ENCODE results near the gene CYSLTR2. TPM values are rescaled to one million over a fixed set of nuclear protein-coding genes. Genes with fewer than 3 reads are reported as not detected.

Gene CYSLTR2
- total RNA-seq, 2 experiments from 2014 or later: 0.09 TPM; not detected in 1

DNA sequence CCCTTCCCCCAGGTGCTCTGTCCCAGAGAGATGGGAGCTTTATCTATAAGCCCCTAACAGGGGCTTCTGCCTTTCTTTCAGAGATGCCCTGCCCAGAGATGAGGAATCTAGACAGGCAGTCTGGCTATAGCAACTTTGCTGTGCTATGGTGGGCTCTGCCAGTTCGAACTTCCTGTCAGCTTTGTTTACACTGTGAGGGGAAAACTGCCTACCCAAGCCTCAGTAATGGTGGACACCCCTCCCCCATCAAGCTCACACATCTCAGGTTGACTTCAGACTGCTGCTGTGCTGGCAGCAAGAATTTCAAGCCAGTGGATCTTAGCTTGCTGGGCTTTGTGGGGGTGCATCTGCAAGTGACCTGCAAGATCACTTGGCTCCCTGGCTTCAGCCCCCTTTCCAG, 21.5 kb downstream of the CYSLTR2 start:
- H3K4me3 ChIP-seq (ENCODE audit: low read depth, low read length, poor library complexity, severe bottlenecking): no peak overlapping the region
- H3K27ac ChIP-seq (ENCODE audit: low read depth, low read length, poor library complexity, severe bottlenecking): no peak overlapping the region
- no peaks in the 10 kb centered on the region for H3K79me2 ChIP-seq (ENCODE audit: insufficient read depth, low read depth, low read length)
- no peaks in the 10 kb centered on the region for H3K36me3 ChIP-seq (ENCODE audit: insufficient read depth, low read length)
- no peaks in the 10 kb centered on the region for H3K9me3 ChIP-seq (ENCODE audit: low read length)
- no peak for DNase-seq (ENCODE audit: low spot score)
- H4K20me1 ChIP-seq (ENCODE audit: insufficient read depth, low read length): no peaks in the 10 kb centered on the region
- CTCF ChIA-PET (ENCODE audit: unreplicated experiment): no interaction called here
- no peak overlapping the region for H3K4me2 ChIP-seq (ENCODE audit: low read length)
- intact Hi-C loops (cut with micrococcal nuclease; ENCODE audit: unreplicated experiment): no loop called here
- TF ChIP-seq EZH2phosphoT487 (IDR thresholded peaks at IDR 0.05; ENCODE audit: borderline replicate concordance, low read depth, low read length): no peak
- TF ChIP-seq, protein P1, sequence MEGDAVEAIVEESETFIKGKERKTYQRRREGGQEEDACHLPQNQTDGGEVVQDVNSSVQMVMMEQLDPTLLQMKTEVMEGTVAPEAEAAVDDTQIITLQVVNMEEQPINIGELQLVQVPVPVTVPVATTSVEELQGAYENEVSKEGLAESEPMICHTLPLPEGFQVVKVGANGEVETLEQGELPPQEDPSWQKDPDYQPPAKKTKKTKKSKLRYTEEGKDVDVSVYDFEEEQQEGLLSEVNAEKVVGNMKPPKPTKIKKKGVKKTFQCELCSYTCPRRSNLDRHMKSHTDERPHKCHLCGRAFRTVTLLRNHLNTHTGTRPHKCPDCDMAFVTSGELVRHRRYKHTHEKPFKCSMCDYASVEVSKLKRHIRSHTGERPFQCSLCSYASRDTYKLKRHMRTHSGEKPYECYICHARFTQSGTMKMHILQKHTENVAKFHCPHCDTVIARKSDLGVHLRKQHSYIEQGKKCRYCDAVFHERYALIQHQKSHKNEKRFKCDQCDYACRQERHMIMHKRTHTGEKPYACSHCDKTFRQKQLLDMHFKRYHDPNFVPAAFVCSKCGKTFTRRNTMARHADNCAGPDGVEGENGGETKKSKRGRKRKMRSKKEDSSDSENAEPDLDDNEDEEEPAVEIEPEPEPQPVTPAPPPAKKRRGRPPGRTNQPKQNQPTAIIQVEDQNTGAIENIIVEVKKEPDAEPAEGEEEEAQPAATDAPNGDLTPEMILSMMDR (conservative IDR thresholded peaks at IDR 0.05; ENCODE audit: low read length): no peak
- no peaks in the 10 kb centered on the region for H3K9me2 ChIP-seq (ENCODE audit: insufficient read depth, low read length)
- no TSS peak for BruUV-seq (replicated peaks)
- POLR2A ChIA-PET: interaction anchor here (0.6 kb wide), 1 partner anchor 490 kb away, joined by 5 read pairs; no protein-coding TSS in a partner anchor
- H2AFZ ChIP-seq (ENCODE audit: low read length): no peak overlapping the region
- H3K4me1 ChIP-seq (ENCODE audit: insufficient read depth, low read length, poor library complexity, severe bottlenecking): no peaks in the 10 kb centered on the region

DNA sequence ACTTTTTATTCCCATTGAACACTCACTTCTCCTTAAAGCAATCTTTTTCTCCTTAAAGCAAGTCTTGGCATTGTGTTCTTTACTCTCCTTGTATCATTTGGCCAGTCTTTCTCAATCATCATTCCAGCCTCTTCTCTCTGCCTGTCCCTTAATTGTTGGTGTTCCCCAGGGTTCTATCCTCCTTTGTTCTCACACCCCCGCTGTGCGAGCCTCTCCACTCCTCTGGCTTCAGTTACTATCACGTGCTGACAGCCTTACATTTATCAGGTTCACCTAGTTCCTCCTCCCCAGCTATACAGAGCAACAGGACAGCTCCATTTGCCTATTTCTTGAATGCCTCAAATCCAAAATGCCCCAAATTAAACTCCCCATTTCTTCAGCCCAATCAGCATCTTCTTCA, 24.6 kb downstream of the CYSLTR2 start:
- TF ChIP-seq, protein P1 (conservative IDR thresholded peaks at IDR 0.05; ENCODE audit: low read length): no peak
- no peak for TF ChIP-seq EZH2phosphoT487 (IDR thresholded peaks at IDR 0.05; ENCODE audit: borderline replicate concordance, low read depth, low read length)
- no peaks in the 10 kb centered on the region for H3K36me3 ChIP-seq (ENCODE audit: insufficient read depth, low read length)
- H3K4me2 ChIP-seq (ENCODE audit: low read length): no peak overlapping the region
- H3K4me1 ChIP-seq (ENCODE audit: insufficient read depth, low read length, poor library complexity, severe bottlenecking): no peaks in the 10 kb centered on the region
- DNase-seq (ENCODE audit: low spot score): no peak
- no TSS peak for BruUV-seq (replicated peaks)
- ChIA-PET CTCF (ENCODE audit: unreplicated experiment) (no interaction called here), POLR2A (no interaction called here)
- H4K20me1 ChIP-seq (ENCODE audit: insufficient read depth, low read length): no peaks in the 10 kb centered on the region
- no peaks in the 10 kb centered on the region for H3K9me3 ChIP-seq (ENCODE audit: low read length)
- no peaks in the 10 kb centered on the region for H3K79me2 ChIP-seq (ENCODE audit: insufficient read depth, low read depth, low read length)
- H3K4me3 ChIP-seq (ENCODE audit: low read depth, low read length, poor library complexity, severe bottlenecking): no peak overlapping the region
- H2AFZ ChIP-seq (ENCODE audit: low read length): no peak overlapping the region
- intact Hi-C loops (cut with micrococcal nuclease; ENCODE audit: unreplicated experiment): no loop called here
- H3K27ac ChIP-seq (ENCODE audit: low read depth, low read length, poor library complexity, severe bottlenecking): no peak overlapping the region
- H3K9me2 ChIP-seq (ENCODE audit: insufficient read depth, low read length): no peaks in the 10 kb centered on the region

DNA sequence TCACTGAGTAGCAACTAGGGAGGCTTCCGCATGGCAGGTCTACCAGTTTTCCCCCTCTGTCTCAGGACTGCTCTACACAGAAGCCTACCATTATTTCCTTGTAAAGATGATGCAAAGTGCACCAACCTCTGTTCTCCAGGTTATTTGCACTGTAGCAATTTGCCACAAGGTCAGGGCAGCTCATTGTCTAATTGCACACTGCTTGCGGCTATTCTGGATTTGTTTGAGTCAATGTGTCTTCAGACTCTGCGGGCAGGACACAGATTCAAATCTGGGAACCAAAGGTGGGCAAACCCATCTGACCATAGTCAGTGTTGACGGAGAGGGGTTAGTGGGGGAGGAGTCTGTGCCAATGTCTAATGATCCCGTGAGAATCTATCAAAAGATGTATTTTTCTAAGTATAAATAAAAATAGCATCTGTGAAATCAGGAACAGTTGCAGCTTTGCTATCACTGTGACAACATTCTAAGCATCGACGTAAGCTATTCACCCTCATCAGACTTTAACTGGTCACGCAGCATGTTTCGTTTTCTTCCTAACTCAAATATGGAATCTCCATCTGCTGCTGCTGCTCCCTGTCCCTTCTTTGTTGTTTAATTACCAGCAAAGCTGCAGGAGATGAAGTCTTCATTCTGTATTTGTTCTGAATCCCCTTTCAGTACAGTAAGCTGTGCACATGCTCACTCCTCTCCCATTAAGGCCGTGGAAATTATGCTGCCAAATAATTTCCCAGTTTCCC, 26.4 kb downstream of the CYSLTR2 start:
- Histone ChIP-seq H3K27ac (ENCODE audit: low read depth, low read length, poor library complexity, severe bottlenecking) (no peak overlapping the region), H3K9me3 (ENCODE audit: low read length) (no peaks in the 10 kb centered on the region), H3K9me2 (ENCODE audit: insufficient read depth, low read length) (no peaks in the 10 kb centered on the region), H3K36me3 (ENCODE audit: insufficient read depth, low read length) (no peaks in the 10 kb centered on the region), H3K79me2 (ENCODE audit: insufficient read depth, low read depth, low read length) (no peaks in the 10 kb centered on the region), H2AFZ (ENCODE audit: low read length) (no peak overlapping the region), H3K4me1 (ENCODE audit: insufficient read depth, low read length, poor library complexity, severe bottlenecking) (no peaks in the 10 kb centered on the region), H3K4me3 (ENCODE audit: low read depth, low read length, poor library complexity, severe bottlenecking) (no peak overlapping the region), H4K20me1 (ENCODE audit: insufficient read depth, low read length) (no peaks in the 10 kb centered on the region), H3K4me2 (ENCODE audit: low read length) (no peak overlapping the region)
- BruUV-seq (replicated peaks): no TSS peak
- TF ChIP-seq EZH2phosphoT487 (IDR thresholded peaks at IDR 0.05; ENCODE audit: borderline replicate concordance, low read depth, low read length): no peak
- intact Hi-C loops (cut with micrococcal nuclease; ENCODE audit: unreplicated experiment): no loop called here
- DNase-seq (ENCODE audit: low spot score): no peak
- POLR2A ChIA-PET: interaction anchor here (0.9 kb wide), 1 partner anchor 10 kb away, joined by 3 read pairs; no protein-coding TSS in a partner anchor
- CTCF ChIA-PET (ENCODE audit: unreplicated experiment): no interaction called here
